ENCODE measurements around the gene ZC3H4.

The ZC3H4 gene

DNA sequence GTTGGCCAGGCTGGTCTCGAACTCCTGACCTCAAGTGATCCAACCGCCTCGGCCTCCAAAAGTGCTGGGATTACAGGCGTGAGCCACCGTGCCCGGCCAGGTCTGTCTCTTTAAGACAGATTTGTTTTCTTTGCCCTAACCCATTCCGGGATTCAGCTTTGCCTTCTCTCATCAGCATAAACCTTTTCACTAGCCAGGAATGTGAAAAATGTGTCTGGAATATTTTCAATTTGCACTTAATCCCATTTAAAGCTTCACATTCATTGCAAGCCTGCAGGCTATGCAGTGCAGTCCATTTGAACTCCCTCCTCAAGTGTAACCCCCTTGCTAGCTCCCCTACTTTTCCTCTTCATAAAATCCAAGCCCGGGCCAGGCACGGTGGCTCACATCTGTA is 64.3 kb downstream of the ZC3H4 start:
- DNase-seq (ENCODE audit: low read depth in 2 of 2): no peak

DNA sequence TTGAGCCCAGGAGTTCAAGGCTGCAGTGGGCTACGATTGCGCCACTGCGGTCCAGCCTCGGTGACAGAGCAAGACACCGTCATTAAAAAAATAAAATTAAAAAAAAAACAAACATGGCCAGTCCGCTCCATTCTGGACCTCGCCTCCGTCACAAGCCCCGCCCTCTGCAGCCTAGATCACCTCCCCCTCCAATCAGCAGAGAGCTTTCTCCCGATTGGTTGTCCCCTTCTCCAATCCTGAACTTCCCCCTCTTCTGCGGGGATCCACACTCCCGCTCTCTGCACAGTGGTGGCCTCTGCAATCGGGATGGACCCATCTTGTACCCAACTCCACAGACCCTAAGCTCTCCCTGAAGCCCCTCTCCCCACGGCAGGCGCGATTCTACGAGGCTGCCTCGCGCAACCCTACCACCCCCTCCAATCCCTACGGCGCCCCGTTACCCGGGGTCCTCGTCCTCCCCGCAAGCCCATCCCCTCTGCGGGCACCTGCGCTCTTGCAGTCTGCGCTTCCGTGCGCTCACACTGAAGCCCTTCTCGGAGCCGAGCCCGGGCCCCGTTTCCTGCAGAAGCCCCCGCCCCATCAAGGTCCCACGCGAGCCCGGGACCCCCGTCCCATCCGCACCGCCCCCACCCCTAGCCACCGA is 65.7 kb downstream of the ZC3H4 start:
- DNase-seq (ENCODE audit: low read depth in 2 of 2): peak; percentile 27 to 44

DNA sequence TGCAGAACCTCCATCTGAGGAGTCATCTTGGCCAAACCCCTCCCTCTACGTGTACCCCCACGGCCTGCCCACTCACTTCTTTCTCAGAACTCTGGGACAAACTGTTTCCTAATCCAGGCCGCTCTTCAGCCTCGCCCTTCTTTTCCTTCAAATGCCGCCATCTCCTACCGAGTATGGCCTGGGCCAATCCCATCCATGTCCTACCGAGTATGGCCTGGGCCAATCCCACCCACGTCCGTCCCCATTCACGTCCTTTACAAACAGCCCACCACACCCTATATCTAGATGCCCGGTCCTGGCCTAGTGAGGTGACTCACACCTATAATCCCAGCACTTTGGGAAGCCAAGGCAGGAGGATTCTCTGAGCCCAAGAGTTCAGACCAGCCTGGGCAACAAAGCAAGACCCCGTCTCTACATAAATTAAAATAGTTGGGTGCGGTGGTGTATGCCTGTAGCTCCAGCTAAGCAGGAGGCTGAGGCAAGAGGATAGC is 66.3 kb downstream of the ZC3H4 start:
- no peak for DNase-seq (ENCODE audit: low read depth in 2 of 2)

DNA sequence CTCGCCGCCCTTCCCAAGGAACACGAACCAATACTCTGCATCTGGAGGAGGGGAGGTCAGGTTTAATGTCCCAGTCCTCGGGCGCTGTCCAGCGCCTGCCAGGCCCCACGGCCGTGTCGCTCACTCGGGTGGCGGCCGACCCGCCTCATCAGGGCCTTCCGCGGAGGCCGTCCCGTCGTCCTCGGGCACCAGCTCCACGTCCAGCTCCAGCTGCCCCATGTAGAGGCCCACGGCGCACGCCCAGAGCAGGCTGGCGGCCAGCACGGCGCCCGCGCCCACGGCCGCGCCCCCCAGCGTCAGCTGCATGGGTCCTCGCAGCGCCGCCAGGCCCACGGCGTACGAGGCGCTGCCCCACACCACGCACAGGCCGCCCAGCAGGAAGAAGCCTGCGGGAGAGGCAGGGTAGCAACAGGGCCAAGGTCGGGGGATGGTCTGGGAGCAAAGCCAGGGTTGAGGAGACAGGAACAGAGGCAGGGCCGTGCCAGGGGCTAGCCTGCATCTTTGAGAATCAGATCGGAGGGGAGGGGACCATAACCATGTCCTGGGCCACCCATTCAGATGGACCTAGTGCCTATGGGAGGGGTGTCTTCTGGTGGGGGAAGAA is 67.6 kb downstream of the ZC3H4 start:
- DNase-seq (ENCODE audit: low read depth in 2 of 2): no peak

DNA sequence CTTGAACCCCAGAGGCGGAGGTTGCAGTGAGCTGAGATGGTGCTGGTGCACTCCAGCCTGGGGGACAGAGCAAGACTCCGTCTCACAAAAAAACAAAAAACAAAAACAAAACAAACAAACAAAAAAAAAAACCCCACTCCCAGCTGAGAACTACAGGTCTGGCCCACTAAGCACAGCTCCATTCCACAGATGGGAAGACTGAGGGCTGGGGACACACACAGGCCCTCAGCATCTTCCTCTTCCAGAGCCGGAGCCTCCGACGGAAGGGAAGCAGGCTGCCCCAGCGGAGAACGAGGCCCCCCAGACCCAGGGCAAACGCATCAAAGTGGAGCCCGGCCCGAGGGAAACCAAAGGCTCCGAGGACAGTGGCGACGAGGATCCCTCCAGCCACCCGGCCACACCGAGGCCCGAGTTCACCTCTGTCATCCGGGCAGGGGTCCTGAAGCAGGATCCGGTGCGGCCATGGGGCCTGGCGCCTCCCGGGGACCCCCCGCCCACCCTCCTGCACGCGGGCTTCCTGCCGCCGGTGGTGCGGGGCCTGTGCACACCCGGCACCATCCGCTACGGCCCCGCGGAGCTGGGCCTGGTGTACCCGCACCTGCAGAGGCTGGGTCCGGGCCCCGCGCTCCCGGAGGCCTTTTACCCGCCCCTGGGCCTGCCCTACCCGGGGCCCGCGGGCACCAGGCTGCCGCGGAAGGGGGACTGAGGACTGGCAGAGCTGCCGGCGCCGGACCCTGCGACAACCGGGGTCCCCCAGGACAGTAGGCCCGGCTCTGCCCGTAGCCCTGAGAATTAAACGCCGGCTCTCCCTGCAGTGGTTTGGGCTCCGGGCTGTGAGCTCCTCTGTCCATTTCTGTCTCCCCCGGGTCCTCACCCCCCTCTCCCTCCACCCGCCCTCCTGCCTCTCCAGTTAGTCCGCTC is 68.4 kb downstream of the ZC3H4 start:
- no peak for DNase-seq (ENCODE audit: low read depth in 2 of 2)

DNA sequence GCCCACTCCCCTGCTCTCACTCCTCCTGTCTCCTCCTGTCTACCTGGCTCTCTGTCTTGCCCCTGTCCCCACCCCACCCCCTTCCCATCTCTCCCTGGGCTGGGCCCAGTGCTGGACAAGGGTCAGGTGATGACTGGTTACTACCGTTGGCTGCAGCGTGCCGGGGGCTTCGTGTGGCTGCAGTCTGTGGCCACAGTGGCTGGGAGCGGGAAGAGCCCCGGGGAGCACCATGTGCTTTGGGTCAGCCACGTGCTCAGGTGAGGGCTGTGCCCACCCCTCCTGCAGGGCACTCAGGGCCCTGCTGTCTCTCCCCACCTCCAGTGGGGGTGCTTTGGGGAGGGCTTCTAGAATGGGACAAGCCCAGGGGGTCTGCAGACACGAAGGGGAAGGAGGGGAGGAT is 72.7 kb downstream of the ZC3H4 start:
- no peak for DNase-seq (ENCODE audit: low read depth in 2 of 2)

DNA sequence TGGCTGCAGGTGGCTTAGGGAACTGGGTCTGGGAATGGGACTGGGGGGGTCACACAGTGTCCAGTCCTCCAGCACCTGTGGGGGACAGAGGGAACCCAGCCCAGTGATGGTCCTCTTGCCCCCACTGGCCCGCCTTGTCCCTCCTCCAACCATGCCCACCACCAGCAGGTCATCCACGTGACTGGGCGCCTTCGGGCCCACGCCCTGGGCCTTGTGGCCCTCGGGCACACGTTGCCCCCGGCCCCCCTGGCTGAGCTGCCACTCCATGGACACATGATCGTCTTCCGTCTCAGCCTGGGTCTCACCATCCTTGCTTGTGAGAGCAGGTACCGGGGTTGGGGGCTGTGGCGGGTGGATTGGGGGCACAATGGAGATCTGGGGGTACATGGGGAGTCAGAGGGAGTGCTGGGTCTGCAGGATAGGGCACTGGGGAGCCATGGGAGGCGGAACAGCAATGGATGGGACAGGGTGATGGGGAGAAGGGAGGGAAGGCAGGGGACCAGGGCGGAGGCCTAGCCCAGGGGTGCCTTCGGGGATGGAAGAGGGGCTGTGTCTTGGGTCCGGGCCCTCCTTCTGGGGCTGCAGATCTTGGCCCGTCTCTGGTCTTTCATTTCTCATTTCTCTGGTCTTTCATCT is 74.2 kb downstream of the ZC3H4 start:
- no peak for DNase-seq (ENCODE audit: low read depth in 2 of 2)

DNA sequence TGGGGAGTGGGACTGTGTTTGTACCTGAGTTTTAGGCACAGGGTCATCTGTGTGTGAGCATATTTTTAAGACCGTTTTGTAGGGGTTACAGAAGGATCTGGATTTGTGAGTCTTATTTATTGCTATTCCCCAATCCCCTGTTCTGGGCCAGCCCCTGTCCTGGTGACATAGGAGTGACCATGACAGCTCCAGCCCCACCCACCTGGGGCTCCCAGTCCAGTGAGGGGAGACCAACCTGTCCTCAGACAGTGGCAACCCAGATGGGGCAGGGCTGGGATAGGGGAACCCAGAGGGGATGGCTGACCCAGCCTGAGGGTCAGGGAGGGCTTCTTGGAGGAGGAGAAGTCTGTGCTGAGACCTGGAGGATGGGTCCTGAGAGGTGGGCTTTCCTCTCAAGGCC is 75.8 kb downstream of the ZC3H4 start:
- no peak for DNase-seq (ENCODE audit: low read depth in 2 of 2)

DNA sequence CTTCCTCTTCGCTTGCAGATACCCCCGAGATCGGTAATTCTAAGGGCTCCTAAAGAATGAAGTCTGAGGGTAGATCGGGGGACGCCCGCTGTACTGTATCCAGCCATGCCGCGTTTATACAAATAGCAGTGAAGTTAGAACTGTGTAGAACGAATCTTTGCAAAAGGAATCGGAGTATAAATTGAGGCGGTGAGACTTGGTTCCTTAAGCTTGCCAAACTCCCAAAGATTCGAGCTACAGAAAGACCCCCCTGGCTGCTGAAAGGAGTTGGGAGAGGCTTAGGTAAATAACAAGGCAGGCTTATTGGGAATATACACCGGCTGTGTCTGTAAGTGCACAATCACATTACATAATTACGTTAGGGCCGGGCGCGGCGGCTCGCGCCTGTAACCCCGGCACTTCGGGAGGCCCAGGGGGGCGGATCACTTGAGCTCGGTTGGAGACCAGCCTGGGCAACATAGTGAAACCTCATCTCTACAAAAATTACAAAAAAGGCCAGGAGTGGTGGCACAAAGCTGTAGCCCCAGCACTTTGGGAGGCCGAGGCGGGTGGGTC is 77.4 kb downstream of the ZC3H4 start:
- DNase-seq (ENCODE audit: low read depth in 2 of 2): no peak

DNA sequence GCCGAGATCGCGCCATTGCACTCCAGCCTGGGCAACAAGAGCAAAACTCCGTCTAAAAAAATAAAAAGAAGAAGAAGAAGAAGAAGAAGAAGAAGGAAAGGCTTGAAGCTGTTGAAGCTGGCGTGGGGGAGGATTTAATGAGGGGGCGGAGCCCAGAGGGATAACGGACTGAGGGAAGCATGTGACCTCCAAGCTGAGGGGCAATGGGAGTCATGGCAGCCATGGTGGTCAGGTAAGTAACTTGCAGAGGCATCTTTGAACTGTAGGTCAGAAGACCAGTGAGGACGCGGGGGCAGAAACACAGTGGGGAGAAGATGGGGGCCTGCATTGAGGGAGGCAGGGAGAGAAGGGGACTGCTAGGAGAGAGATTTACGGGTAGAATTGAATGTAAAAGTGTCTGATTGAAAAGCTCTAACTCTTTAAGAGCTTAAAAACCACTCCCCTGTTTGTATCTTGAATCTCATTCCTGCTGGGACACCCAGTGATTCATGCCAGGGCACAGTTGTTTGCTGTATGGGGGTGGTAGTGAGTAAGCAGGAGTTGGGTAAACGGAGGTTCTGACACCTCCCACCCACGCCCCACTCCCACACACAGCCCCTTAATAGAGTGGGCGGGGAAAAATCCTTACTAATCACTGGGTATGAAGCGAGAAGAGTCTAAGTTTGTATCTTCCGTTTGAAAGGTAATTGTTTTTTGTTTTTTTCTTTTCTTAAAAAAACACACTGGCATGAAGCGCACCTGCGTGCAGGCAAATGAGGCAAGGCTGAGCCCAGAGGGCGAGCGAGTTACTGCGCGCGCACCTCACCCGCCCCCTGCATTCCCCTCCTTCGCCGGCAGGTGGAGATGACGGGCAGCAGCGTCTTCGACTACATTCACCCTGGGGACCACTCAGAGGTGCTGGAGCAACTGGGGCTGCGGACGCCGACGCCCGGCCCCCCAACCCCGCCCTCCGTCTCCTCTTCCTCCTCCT is 78.2 kb downstream of the ZC3H4 start:
- DNase-seq (ENCODE audit: low read depth in 2 of 2): peak; percentile 90 to 92

DNA sequence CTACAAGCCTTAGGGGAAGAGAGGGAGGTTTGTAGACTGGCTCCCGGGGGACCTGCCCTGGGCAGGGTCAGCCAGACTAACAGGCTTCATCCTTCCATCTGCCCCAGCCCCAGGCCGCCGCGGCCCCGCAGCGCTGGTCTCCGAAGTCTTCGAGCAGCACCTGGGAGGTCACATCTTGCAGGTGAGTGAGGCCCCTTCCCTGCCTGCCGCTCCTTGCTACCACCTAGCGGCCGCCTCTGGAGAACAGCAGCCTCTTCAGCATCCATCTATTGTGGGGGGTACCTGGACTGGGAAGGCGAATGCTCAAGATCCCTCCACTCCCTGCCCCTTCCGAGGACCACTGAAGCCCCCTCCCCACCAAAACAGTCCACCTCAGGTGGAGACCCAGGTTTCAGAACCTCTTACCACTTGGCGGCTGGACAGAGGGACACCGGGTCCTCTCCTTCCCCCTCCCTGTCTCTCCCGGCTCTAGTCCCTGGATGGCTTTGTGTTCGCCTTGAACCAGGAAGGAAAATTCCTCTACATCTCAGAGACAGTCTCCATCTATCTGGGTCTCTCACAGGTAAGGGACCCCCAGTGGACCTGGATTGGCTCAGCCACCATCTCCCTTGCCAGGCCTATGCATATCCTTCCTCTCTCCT is 81.3 kb downstream of the ZC3H4 start:
- DNase-seq (ENCODE audit: low read depth in 2 of 2): peak; percentile 38 to 47

DNA sequence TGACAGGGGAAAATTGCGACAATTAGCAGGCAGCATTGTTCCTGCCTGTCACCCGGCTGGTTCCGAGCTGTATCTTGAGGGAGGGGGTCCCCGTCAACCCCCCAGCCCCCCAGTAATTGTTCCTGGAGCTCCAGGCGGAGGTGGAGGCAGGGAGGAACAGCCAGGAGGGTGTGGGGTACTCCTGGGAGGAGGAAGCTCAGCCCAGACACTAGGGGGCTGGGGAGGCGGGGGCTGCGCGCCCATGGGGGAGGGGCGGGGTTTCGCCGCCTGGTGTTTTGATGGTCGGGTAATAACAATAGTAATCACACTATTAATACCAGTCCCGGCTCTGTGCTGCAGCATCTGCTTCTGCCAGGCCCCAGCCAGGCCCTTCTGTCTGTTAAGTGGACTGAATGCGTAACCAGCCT is 85.4 kb downstream of the ZC3H4 start:
- no peak for DNase-seq (ENCODE audit: low read depth in 2 of 2)

DNA sequence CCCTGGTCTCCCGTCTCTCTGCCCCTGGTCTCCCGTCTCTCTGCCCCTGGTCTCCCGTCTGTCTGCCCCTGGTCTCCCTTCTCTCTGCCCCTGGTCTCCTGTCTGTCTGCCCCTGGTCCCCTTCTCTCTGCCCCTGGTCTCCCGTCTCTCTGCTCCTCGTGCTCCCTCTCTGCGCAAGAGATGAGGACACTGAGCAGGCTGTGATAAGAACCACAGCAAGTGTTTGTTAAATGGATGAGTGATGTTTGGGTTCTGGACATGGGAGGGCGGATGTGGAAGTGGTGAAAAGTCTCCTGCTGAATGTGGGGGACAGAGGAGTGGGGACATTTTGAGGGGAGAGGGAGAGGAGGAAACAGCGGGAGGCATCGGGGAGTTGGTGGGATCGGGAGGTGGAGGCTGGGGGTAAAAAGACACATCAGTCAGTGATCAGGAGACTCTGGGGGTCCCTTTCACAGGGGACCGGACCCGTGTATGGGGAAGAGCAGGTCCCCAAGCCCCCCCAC is 85.9 kb downstream of the ZC3H4 start:
- no peak for DNase-seq (ENCODE audit: low read depth in 2 of 2)

DNA sequence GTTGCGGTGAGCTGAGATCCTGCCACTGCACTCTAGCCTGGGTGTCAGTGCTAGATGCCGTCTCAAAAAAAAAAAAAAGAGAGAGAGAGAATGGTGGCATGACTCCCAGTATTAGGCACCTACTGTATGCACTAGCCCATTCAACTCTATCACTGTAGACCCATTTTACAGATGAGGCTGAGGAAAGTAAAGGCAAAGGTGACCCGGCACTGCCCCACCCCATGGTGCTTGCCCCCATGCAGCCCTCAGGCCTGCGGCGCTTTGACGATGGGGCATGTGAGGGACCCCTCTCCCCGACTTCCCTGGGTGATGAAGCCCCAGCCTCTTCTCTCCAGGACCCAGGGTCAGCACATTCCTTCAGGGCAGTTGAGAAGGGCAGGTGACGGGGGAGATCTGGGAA is 86.7 kb downstream of the ZC3H4 start:
- no peak for DNase-seq (ENCODE audit: low read depth in 2 of 2)

DNA sequence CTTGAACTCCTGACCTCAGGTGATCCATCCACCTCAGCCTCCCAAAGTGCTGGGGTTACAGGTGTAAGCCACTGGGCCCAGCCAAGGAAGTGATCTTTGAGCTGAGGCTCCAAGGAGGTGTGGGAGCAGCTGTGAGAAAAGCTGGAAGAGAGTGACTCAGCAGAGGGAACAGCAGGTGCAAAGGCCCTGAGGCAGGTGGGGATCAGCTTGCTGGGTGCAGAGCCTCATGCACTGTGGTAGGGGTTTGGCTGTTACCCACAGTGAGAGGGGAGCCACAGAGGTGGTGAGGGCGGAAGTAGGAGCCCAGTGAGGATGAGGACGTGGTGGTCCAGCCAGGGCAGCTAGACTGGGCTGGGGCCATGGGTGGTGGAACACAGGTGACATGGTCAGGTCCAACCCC is 87.4 kb downstream of the ZC3H4 start:
- DNase-seq (ENCODE audit: low read depth in 2 of 2): no peak

DNA sequence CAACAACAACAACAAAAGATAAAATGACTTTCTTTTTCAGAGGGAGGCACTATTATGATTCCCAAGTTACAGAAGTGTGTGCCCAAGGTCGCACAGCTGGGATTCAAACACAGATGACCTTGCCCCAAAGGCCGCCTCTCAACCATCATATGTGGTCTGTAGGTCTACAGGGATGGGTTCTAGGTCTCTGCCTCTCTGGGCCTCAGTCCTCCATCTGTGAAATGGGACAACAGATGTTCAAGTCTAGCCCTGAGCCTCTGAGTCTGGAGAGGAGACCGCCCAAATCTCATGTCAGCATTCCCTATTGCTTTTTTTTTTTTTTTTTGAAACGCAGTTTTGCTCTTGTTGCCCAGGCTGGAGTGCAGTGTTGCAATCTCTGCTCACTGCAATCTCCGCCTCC is 89.1 kb downstream of the ZC3H4 start:
- DNase-seq (ENCODE audit: low read depth in 2 of 2): no peak

DNA sequence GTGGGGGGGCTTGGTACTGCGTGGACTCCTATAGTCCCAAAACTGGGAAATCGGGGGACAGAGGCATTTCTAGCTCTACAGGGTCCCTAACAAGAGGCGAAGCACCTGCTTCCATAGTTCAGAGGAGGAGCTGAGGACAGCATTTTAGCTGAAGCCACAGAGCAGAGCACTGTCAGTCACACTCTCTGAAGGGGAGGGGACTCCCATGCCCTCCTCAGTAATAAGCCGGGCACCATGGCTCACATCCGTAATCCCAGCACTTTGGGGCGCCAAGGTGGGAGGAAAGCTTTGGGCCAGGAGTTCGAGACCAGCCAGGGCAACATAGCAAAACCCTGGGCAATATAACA is 90.2 kb downstream of the ZC3H4 start:
- DNase-seq (ENCODE audit: low read depth in 2 of 2): no peak

DNA sequence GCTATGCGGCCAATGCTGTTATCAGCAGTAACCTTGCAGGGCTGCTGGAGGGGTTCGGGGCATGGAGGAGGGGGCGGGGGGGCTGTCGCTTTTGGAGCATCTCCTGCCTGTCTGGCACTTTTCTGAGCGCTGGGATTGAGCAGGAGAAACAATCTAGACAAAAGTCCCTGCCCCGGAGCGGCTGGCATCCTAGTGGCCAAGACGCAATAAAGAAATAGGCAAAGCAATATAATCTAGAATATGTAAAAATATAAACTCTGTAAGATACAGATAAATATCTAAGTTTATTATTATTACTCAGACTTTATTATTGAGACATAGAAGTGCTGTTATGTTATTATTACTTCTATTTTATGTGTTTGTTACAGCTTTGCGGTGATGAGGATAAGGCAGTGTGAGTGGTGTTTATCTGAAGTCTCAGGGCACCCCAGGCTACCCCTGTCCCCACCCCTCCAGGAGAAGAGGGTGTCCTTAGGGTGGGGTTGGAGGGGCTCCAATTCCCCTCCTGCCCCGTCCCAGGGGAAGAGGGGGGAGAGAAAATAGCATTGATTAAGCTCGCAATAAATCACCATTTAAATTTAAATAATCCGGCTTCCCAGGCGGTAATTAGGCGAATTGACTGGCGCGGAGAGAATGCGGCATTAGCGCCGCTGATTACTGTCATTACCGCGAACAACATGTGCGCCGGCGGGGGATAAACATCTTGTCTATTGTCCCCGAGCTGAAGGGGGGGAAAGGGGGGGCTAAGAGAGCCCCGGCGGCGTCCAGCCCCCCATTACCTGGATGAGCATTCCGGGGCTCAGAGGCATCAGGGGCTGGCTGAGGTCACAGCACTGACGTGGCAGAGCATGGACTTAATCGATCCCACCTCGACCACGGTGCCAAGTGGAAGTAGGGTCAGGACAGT is 90.8 kb downstream of the ZC3H4 start:
- DNase-seq (ENCODE audit: low read depth in 2 of 2): no peak

DNA sequence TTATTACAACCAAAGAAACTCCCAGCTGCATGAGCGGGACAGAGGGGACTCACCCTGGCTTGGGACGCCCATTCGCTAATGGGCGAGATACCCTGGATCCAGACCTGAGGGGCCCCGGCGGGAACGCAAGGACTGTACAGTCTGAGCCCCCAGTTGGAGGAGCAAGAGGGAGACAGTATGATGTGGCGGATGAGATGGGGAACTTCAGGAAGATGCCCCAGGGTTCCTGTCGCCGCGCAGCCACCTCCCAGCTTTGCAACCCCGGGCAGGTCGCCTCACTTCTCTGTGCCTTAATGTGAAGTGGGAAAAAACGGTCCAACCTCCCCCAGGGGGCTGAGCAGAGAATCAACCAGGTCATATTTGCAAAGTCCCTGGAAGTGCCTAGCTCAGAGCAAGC is 91.4 kb downstream of the ZC3H4 start:
- DNase-seq (ENCODE audit: low read depth in 2 of 2): no peak

Measured in stimulated activated CD8-positive, alpha-beta memory T cell treated with anti-CD3 and anti-CD28 coated beads, Interleukin-15, amount 100 ng/mL, for 4 hours (primary cell).